ENCODE results near the gene FBXL7.

GRCh38 chr5:15524712-15525111 lies 24.7 kb downstream of the FBXL7 start:
- no peak for TF ChIP-seq CTCF (IDR thresholded peaks at IDR 0.05; ENCODE audit: poor library complexity, severe bottlenecking)
- no peak for TF ChIP-seq TAF1 (IDR thresholded peaks at IDR 0.05; ENCODE audit: low read depth)
- no peak for TF ChIP-seq POLR2AphosphoS5 (IDR thresholded peaks at IDR 0.05)
